ENCODE measurements around the gene SSBP3. TPM values are rescaled to one million over a fixed set of nuclear protein-coding genes. Genes with fewer than 3 reads are reported as not detected.

SSBP3 gene
- total and polyA plus RNA-seq, 9 of the 15 experiments (the other 6 are each of a cell fraction or from before 2014, with no cell fraction given) = 8.7 to 108 (median 33.8) TPM

- TF ChIP-seq, protein P1, sequence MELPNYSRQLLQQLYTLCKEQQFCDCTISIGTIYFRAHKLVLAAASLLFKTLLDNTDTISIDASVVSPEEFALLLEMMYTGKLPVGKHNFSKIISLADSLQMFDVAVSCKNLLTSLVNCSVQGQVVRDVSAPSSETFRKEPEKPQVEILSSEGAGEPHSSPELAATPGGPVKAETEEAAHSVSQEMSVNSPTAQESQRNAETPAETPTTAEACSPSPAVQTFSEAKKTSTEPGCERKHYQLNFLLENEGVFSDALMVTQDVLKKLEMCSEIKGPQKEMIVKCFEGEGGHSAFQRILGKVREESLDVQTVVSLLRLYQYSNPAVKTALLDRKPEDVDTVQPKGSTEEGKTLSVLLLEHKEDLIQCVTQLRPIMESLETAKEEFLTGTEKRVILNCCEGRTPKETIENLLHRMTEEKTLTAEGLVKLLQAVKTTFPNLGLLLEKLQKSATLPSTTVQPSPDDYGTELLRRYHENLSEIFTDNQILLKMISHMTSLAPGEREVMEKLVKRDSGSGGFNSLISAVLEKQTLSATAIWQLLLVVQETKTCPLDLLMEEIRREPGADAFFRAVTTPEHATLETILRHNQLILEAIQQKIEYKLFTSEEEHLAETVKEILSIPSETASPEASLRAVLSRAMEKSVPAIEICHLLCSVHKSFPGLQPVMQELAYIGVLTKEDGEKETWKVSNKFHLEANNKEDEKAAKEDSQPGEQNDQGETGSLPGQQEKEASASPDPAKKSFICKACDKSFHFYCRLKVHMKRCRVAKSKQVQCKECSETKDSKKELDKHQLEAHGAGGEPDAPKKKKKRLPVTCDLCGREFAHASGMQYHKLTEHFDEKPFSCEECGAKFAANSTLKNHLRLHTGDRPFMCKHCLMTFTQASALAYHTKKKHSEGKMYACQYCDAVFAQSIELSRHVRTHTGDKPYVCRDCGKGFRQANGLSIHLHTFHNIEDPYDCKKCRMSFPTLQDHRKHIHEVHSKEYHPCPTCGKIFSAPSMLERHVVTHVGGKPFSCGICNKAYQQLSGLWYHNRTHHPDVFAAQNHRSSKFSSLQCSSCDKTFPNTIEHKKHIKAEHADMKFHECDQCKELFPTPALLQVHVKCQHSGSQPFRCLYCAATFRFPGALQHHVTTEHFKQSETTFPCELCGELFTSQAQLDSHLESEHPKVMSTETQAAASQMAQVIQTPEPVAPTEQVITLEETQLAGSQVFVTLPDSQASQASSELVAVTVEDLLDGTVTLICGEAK (IDR thresholded peaks at IDR 0.05) = no peak
- TF ChIP-seq, protein P1 (CRISPR knock-in tag; IDR thresholded peaks at IDR 0.05) = no peak
- TF ChIP-seq, protein P2, sequence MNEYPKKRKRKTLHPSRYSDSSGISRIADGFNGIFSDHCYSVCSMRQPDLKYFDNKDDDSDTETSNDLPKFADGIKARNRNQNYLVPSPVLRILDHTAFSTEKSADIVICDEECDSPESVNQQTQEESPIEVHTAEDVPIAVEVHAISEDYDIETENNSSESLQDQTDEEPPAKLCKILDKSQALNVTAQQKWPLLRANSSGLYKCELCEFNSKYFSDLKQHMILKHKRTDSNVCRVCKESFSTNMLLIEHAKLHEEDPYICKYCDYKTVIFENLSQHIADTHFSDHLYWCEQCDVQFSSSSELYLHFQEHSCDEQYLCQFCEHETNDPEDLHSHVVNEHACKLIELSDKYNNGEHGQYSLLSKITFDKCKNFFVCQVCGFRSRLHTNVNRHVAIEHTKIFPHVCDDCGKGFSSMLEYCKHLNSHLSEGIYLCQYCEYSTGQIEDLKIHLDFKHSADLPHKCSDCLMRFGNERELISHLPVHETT (CRISPR knock-in tag; conservative IDR thresholded peaks at IDR 0.05 in 1 of 2, IDR thresholded peaks at IDR 0.05 in 1 of 2) = no peak
- no peak for TF ChIP-seq ESRRB (CRISPR knock-in tag; IDR thresholded peaks at IDR 0.05; ENCODE audit: borderline replicate concordance)
- TF ChIP-seq HINFP (tag; conservative IDR thresholded peaks at IDR 0.05; ENCODE audit: low read depth) = peak; percentile 87
- TF ChIP-seq U2AF1 (optimal IDR thresholded peaks at IDR 0.05; ENCODE audit: low read depth, low read length) = no peak
- no peak for TF ChIP-seq DMBX1 (CRISPR knock-in tag; IDR thresholded peaks at IDR 0.05; ENCODE audit: borderline replicate concordance)
- no peak for TF ChIP-seq ZNF140 (CRISPR knock-in tag; IDR thresholded peaks at IDR 0.05)
- TF ChIP-seq GMEB1 (CRISPR knock-in tag; IDR thresholded peaks at IDR 0.05) = no peak
Measured at GRCh38 chr1:54429838-54430237, 23.6 kb upstream of the SSBP3 start (continued).
